HepG2 (cell line): ENCODE data around the gene RANGRF. TPM values are rescaled to one million over a fixed set of nuclear protein-coding genes. Genes with fewer than 3 reads are reported as not detected.

Experiments used
- CENPT ChIP-seq: sonication (generic); formaldehyde crosslinking; IDR thresholded peaks from 2 replicates; pipeline ENCODE4 v1.8.0; 2022; ENCODE audit warnings: low read depth, mild to moderate bottlenecking, moderate library complexity, missing genetic modification reagents
- HMG20A ChIP-seq: IDR thresholded peaks from 2 replicates; pipeline ENCODE4 v1.6.1; 2016; ENCODE audit warnings: borderline replicate concordance
- HNRNPK ChIP-seq: fragments of 200-400 bp; formaldehyde crosslinking; IDR thresholded peaks from 2 replicates; pipeline ENCODE4 v1.6.1; 2018; ENCODE audit warnings: low read length, low read depth, moderate library complexity, mild to moderate bottlenecking; ENCODE audit not compliant: poor library complexity, severe bottlenecking
- KAT8 ChIP-seq: IDR thresholded peaks from 2 replicates; pipeline ENCODE4 v1.6.1; 2016; ENCODE audit warnings: missing genetic modification reagents, missing compliant biosample characterization
- MAX ChIP-seq: IDR thresholded peaks from 2 replicates; pipeline ENCODE4 v1.6.1; 2012; ENCODE audit warnings: inconsistent platforms
- POGZ ChIP-seq: sonication (generic); formaldehyde crosslinking; IDR thresholded peaks from 2 replicates; pipeline ENCODE4 v1.4.0; 2020; ENCODE audit warnings: mild to moderate bottlenecking, missing genetic modification reagents
- POLR2A ChIP-seq, 2 experiments: IDR thresholded peaks; 2 replicates each; pipeline ENCODE4 v1.6.1; 2011; ENCODE audit warnings: low read depth in 2 of 2, low read length in 2 of 2, mild to moderate bottlenecking in 1 of 2, moderate library complexity in 1 of 2; ENCODE audit not compliant: insufficient read depth in 1 of 2
- SYNCRIP ChIP-seq: fragments of 200-400 bp; formaldehyde crosslinking; IDR thresholded peaks from 2 replicates; pipeline ENCODE4 v1.6.1; 2018; ENCODE audit warnings: mild to moderate bottlenecking, low read depth, low read length; ENCODE audit not compliant: insufficient read depth
- TMF1 ChIP-seq: sonication (generic); formaldehyde crosslinking; IDR thresholded peaks from 2 replicates; pipeline ENCODE4 v1.8.1; 2022; ENCODE audit warnings: low read depth, missing genetic modification reagents
- ZBTB7B ChIP-seq: sonication (generic); formaldehyde crosslinking; IDR thresholded peaks from 2 replicates; pipeline ENCODE4 v1.4.0; 2020; ENCODE audit warnings: missing genetic modification reagents
- ZNF407 ChIP-seq: sonication (generic); formaldehyde crosslinking; IDR thresholded peaks from one replicate; pipeline ENCODE4 v1.5.1; 2020; ENCODE audit warnings: mild to moderate bottlenecking, missing genetic modification reagents; ENCODE audit errors: not compliant biosample characterization
- ZNF788 ChIP-seq: sonication (generic); formaldehyde crosslinking; IDR thresholded peaks from 2 replicates; pipeline ENCODE4 v1.5.0; 2020; ENCODE audit warnings: mild to moderate bottlenecking, missing genetic modification reagents, borderline replicate concordance
- polyA plus RNA-seq, 8 experiments: library from polyadenylated mRNA; depleted of rRNA in 3 of 8; stranded (reverse) in 7 of 8; unstranded in 1 of 8; fragments of >200 nt; fragmentation: Illumina TruSeq in 4 of 8; extraction: Trizol in 4 of 8; gene quantifications; 2 replicates each; pipeline versions ENCODE4 v1.2.1 to v1.2.3, GENCODE V29; 2011 to 2016; ENCODE audit warnings: low read depth in 4 of 8, missing spikeins in 1 of 8, mixed read lengths in 1 of 8; ENCODE audit not compliant: insufficient read depth in 1 of 8
- total RNA-seq, 5 experiments: library from RNA; depleted of rRNA; stranded (reverse); fragments of >200 nt; fragmentation: Illumina TruSeq; extraction: Trizol; gene quantifications; 2 replicates each; pipeline ENCODE4 v1.2.3, GENCODE V29; 2016; ENCODE audit warnings: low read depth in 1 of 5
- TF ChIP-seq, protein P1 (sequence below): sonication (generic); formaldehyde crosslinking; IDR thresholded peaks from 2 replicates; pipeline ENCODE4 v1.5.0; 2020; ENCODE audit warnings: missing genetic modification reagents
- TF ChIP-seq, protein P2 (sequence below): sonication (generic); formaldehyde crosslinking; IDR thresholded peaks from 2 replicates; pipeline ENCODE4 v1.4.0; 2020; ENCODE audit warnings: mild to moderate bottlenecking, missing genetic modification reagents, borderline replicate concordance

The RANGRF gene
- total and polyA plus RNA-seq, 2 of the 13 experiments (the other 11 are each of a cell fraction or from before 2014, with no cell fraction given): 18.6 to 40.7 TPM

DNA sequence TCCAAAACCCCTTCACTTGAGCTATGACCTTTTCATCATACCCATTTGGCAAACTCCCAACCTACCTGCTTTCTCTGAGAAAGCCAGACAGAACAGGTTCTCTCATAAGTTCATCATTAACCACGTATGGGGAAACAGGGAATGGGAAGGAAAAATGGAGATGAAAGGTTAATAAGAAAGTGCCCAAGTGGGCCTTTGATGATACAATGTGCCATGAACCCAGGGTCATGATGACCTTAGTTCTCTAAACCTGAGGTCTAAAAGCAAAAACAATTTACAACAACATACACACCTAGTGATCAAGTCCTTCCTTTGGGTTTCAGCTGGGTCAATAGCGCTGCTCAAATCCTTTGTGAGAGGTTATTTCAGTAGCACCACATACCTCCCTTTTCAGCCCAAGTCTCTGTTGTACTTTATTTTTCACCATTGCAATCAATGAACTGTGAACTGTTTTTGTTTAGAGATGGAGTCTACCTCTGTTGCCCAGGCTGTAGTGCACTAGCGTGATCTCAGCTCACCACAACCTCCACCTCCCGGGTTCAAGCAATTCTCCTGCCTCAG, 14.5 kb upstream of the RANGRF start (continued):
- TF ChIP-seq ZBTB7B (CRISPR knock-in tag) (no peak), POLR2A (IDR thresholded peaks at IDR 0.05; ENCODE audit: insufficient read depth in 1 of 2, low read depth in 2 of 2, low read length in 2 of 2) (peak in 1 of 2 experiments; percentile 41; a peak in 1 of 4 replicates), ZNF788 (CRISPR knock-in tag) (peak; percentile 58; the same call in 1 of the 2 replicates), SYNCRIP (no peak), CENPT (no peak), MAX (peak; percentile 55), HMG20A (CRISPR knock-in tag) (peak; percentile 91; the same call in 1 of the 2 replicates), ZNF407 (CRISPR knock-in tag) (no peak), TMF1 (CRISPR knock-in tag) (no peak), POGZ (CRISPR knock-in tag) (peak; percentile 50), KAT8 (CRISPR knock-in tag) (peak; percentile 72), HNRNPK (no peak)
- TF ChIP-seq, protein P1, sequence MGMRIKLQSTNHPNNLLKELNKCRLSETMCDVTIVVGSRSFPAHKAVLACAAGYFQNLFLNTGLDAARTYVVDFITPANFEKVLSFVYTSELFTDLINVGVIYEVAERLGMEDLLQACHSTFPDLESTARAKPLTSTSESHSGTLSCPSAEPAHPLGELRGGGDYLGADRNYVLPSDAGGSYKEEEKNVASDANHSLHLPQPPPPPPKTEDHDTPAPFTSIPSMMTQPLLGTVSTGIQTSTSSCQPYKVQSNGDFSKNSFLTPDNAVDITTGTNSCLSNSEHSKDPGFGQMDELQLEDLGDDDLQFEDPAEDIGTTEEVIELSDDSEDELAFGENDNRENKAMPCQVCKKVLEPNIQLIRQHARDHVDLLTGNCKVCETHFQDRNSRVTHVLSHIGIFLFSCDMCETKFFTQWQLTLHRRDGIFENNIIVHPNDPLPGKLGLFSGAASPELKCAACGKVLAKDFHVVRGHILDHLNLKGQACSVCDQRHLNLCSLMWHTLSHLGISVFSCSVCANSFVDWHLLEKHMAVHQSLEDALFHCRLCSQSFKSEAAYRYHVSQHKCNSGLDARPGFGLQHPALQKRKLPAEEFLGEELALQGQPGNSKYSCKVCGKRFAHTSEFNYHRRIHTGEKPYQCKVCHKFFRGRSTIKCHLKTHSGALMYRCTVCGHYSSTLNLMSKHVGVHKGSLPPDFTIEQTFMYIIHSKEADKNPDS: no peak
- TF ChIP-seq, protein P2, sequence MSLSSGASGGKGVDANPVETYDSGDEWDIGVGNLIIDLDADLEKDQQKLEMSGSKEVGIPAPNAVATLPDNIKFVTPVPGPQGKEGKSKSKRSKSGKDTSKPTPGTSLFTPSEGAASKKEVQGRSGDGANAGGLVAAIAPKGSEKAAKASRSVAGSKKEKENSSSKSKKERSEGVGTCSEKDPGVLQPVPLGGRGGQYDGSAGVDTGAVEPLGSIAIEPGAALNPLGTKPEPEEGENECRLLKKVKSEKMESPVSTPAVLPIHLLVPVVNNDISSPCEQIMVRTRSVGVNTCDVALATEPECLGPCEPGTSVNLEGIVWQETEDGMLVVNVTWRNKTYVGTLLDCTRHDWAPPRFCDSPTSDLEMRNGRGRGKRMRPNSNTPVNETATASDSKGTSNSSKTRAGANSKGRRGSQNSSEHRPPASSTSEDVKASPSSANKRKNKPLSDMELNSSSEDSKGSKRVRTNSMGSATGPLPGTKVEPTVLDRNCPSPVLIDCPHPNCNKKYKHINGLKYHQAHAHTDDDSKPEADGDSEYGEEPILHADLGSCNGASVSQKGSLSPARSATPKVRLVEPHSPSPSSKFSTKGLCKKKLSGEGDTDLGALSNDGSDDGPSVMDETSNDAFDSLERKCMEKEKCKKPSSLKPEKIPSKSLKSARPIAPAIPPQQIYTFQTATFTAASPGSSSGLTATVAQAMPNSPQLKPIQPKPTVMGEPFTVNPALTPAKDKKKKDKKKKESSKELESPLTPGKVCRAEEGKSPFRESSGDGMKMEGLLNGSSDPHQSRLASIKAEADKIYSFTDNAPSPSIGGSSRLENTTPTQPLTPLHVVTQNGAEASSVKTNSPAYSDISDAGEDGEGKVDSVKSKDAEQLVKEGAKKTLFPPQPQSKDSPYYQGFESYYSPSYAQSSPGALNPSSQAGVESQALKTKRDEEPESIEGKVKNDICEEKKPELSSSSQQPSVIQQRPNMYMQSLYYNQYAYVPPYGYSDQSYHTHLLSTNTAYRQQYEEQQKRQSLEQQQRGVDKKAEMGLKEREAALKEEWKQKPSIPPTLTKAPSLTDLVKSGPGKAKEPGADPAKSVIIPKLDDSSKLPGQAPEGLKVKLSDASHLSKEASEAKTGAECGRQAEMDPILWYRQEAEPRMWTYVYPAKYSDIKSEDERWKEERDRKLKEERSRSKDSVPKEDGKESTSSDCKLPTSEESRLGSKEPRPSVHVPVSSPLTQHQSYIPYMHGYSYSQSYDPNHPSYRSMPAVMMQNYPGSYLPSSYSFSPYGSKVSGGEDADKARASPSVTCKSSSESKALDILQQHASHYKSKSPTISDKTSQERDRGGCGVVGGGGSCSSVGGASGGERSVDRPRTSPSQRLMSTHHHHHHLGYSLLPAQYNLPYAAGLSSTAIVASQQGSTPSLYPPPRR (CRISPR knock-in tag): peak; percentile 73
